Effector CD8-positive, alpha-beta T cell (primary cell): ENCODE measurements around the gene FBXO27.
"Not testable (repeated sequence)": the region's sequence is repeated elsewhere in the genome, so short reads cannot be mapped to it uniquely, and the experiment has no call there.

Experiments used
- DNase-seq: peaks from one replicate; lab custom pipeline; 2025; lab: John Stamatoyannopoulos, UW

Gene FBXO27

GRCh38 chr19:39045506-39045905 lies 13.2 kb upstream of the FBXO27 start:
- no peak for DNase-seq

- no peak for DNase-seq
These were observed 5.7 kb upstream of the FBXO27 start for GRCh38 chr19:39038098-39038497.

GRCh38 chr19:39037194-39037593 lies 4.8 kb upstream of the FBXO27 start:
- no peak for DNase-seq

- no peak for DNase-seq
These were observed 4.2 kb upstream of the FBXO27 start for GRCh38 chr19:39036581-39036980.

GRCh38 chr19:39031368-39032062 lies 834 bp downstream of the FBXO27 start:
- DNase-seq: peak; percentile 62

GRCh38 chr19:39030854-39031367 lies 1.4 kb downstream of the FBXO27 start:
- no peak for DNase-seq

- DNase-seq: no peak
These were observed 7.3 kb downstream of the FBXO27 start for GRCh38 chr19:39024875-39025641.

- DNase-seq: no peak
These were observed 11.3 kb downstream of the FBXO27 start for GRCh38 chr19:39021063-39021462.

GRCh38 chr19:39017646-39018045 lies 14.7 kb downstream of the FBXO27 start:
- DNase-seq: no peak

GRCh38 chr19:39017026-39017425 lies 15.3 kb downstream of the FBXO27 start:
- DNase-seq: no peak

GRCh38 chr19:39014037-39014436 lies 18.3 kb downstream of the FBXO27 start:
- DNase-seq: no peak

GRCh38 chr19:39009001-39009400 lies 23.3 kb downstream of the FBXO27 start:
- DNase-seq: no peak

GRCh38 chr19:39008137-39008536 lies 24.2 kb downstream of the FBXO27 start:
- no peak for DNase-seq

GRCh38 chr19:39007096-39007495 lies 25.3 kb downstream of the FBXO27 start:
- no peak for DNase-seq

- no peak for DNase-seq
These were observed 27.9 kb downstream of the FBXO27 start for GRCh38 chr19:39004403-39004802.

GRCh38 chr19:39003796-39004195 lies 28.6 kb downstream of the FBXO27 start:
- DNase-seq: no peak

GRCh38 chr19:39003188-39003587 lies 29.2 kb downstream of the FBXO27 start:
- no peak for DNase-seq

GRCh38 chr19:39001041-39001440 lies 31.3 kb downstream of the FBXO27 start:
- no peak for DNase-seq

- DNase-seq: not testable (repeated sequence)
These were observed 34.8 kb downstream of the FBXO27 start for GRCh38 chr19:38997576-38997975.

- no peak for DNase-seq
These were observed 39.1 kb downstream of the FBXO27 start for GRCh38 chr19:38993271-38993670.

- DNase-seq: no peak
These were observed 41.2 kb downstream of the FBXO27 start for GRCh38 chr19:38990949-38991697.

GRCh38 chr19:38989614-38990013 lies 42.7 kb downstream of the FBXO27 start:
- not testable (repeated sequence) for DNase-seq
